ENCODE results near the gene ATG3.
"Not testable (repeated sequence)": the region's sequence is repeated elsewhere in the genome, so short reads cannot be mapped to it uniquely, and the experiment has no call there.

The ATG3 gene

DNA sequence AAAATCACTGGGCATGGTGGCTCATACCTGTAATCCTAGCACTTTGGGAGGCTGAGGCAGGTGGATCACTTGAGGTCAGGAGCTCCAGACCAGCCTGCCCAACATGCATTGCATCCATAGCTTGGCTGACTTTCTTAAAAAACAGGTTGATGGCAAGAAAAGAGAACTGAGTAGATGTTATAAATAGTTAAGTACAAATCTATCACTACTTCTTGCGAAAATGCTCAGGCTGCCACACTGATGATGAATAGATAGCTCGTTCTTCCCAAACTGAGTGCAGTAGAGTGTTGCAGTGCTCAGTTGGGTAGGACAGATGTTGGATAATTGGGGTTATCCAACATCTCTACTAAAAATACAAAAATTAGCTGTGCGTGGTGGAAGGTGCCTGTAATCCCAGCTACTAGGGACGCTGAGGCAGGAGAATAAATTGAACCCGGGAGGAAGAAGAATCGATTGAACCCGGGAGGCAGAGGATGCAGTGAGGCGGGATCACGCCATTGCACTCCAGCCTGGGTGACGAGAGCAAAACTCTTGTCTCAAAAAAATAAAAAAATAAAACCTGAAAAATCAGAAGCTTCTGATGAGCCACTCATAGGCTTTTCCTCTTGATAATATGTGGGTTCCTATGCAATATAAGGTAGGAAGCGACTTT, 63.7 kb downstream of the ATG3 start:
- Histone ChIP-seq H3K4me1 (ENCODE audit: control insufficient read depth, low read length) (peaks cover 51% of the 10 kb centered on the region), H3K9me2 (replicated peaks; ENCODE audit: control insufficient read depth, low read length) (no peaks in the 10 kb centered on the region), H3F3A (ENCODE audit: control insufficient read depth, insufficient read depth) (no peaks in the 10 kb centered on the region), H4K20me1 (ENCODE audit: control insufficient read depth, insufficient read depth, low read depth, low read length) (no peaks in the 10 kb centered on the region), H3K36me3 (ENCODE audit: control insufficient read depth, low read length) (no peaks in the 10 kb centered on the region), H3K27ac (ENCODE audit: low read depth, low read length) (peak overlapping the region; percentile 52), H3K27me3 (ENCODE audit: control insufficient read depth, low read length) (no peaks in the 10 kb centered on the region), H3K4me2 (ENCODE audit: low read length) (peak overlapping the region; percentile 52), H3K79me2 (ENCODE audit: control insufficient read depth, low read length) (no peaks in the 10 kb centered on the region), H3K4me3 (ENCODE audit: low read length) (peak overlapping the region; percentile 57), H3K9me3 (ENCODE audit: control insufficient read depth, insufficient read depth, low read length) (no peaks in the 10 kb centered on the region)
- TF ChIP-seq EZH2phosphoT487 (IDR thresholded peaks at IDR 0.05; ENCODE audit: borderline replicate concordance, low read length), result no peak
- TF ChIP-seq, protein P1, sequence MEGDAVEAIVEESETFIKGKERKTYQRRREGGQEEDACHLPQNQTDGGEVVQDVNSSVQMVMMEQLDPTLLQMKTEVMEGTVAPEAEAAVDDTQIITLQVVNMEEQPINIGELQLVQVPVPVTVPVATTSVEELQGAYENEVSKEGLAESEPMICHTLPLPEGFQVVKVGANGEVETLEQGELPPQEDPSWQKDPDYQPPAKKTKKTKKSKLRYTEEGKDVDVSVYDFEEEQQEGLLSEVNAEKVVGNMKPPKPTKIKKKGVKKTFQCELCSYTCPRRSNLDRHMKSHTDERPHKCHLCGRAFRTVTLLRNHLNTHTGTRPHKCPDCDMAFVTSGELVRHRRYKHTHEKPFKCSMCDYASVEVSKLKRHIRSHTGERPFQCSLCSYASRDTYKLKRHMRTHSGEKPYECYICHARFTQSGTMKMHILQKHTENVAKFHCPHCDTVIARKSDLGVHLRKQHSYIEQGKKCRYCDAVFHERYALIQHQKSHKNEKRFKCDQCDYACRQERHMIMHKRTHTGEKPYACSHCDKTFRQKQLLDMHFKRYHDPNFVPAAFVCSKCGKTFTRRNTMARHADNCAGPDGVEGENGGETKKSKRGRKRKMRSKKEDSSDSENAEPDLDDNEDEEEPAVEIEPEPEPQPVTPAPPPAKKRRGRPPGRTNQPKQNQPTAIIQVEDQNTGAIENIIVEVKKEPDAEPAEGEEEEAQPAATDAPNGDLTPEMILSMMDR (IDR thresholded peaks at IDR 0.05; ENCODE audit: low read depth, low read length, poor library complexity, severe bottlenecking), result no peak

DNA sequence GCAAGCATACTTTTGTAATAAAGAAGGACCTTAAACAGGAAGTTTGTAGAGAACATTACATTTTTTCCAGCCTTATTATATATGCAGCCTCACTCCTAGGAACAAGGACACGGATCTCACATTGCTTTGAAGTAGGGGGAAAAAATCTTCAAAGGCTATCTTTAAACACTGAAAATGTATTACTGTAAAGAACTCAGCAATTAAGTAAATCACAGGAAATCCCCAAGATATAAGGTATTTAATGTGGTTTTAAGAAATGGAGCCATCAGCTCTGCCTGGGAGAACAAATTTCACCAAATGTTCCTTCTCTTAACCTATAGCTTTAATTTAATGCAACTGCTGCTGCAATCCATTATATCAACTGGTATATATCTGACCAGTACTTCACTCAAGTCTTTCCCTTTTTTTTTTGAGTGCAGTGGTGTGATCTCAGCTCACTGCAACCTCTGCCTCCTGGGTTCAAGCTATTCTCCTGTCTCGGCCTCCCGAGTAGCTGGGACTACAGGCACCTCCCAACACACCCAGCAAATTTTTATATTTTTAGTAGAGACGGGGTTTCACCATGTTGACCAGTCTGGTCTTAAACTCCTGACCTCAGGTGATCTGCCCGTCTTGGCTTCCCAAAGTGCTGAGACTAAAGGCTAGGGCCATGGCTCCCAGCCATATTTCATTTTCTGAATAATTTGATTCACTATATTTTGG, 65.2 kb downstream of the ATG3 start:
- H3K9me2 ChIP-seq (replicated peaks; ENCODE audit: control insufficient read depth, low read length), result no peaks in the 10 kb centered on the region
- H3K36me3 ChIP-seq (ENCODE audit: control insufficient read depth, low read length), result no peaks in the 10 kb centered on the region
- H4K20me1 ChIP-seq (ENCODE audit: control insufficient read depth, insufficient read depth, low read depth, low read length), result no peaks in the 10 kb centered on the region
- peak overlapping the region; percentile 48 for H3K4me2 ChIP-seq (ENCODE audit: low read length)
- no peaks in the 10 kb centered on the region for H3K27me3 ChIP-seq (ENCODE audit: control insufficient read depth, low read length)
- TF ChIP-seq EZH2phosphoT487 (IDR thresholded peaks at IDR 0.05; ENCODE audit: borderline replicate concordance, low read length), result no peak
- TF ChIP-seq, protein P1 (IDR thresholded peaks at IDR 0.05; ENCODE audit: low read depth, low read length, poor library complexity, severe bottlenecking), result no peak
- peaks cover 51% of the 10 kb centered on the region for H3K4me1 ChIP-seq (ENCODE audit: control insufficient read depth, low read length)
- H3K27ac ChIP-seq (ENCODE audit: low read depth, low read length), result no peak overlapping the region
- H3K4me3 ChIP-seq (ENCODE audit: low read length), result peak overlapping the region; percentile 26
- H3K9me3 ChIP-seq (ENCODE audit: control insufficient read depth, insufficient read depth, low read length), result no peaks in the 10 kb centered on the region
- H3F3A ChIP-seq (ENCODE audit: control insufficient read depth, insufficient read depth), result no peaks in the 10 kb centered on the region
- no peaks in the 10 kb centered on the region for H3K79me2 ChIP-seq (ENCODE audit: control insufficient read depth, low read length)

DNA sequence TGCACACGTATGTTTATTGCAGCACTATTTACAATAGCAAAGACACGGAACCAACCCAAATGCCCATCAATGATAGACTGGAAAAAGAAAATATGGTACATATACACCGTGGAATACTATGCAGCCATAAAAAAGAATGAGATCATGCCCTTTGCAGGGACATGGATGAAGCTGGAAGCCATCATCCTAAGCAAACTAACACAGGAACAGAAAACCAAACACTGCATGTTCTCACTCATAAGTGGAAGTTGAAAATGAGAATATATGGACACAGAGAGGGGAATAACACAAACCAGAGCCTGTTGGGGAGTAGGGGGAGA, 67.4 kb downstream of the ATG3 start:
- peaks cover 42% of the 10 kb centered on the region for H3K4me1 ChIP-seq (ENCODE audit: control insufficient read depth, low read length)
- not testable (repeated sequence) for H3K79me2 ChIP-seq (ENCODE audit: control insufficient read depth, low read length); H3K27me3 ChIP-seq (ENCODE audit: control insufficient read depth, low read length); H3K4me3 ChIP-seq (ENCODE audit: low read length); H3K4me2 ChIP-seq (ENCODE audit: low read length); H3F3A ChIP-seq (ENCODE audit: control insufficient read depth, insufficient read depth); H3K27ac ChIP-seq (ENCODE audit: low read depth, low read length); H3K36me3 ChIP-seq (ENCODE audit: control insufficient read depth, low read length); H3K9me3 ChIP-seq (ENCODE audit: control insufficient read depth, insufficient read depth, low read length); H3K9me2 ChIP-seq (replicated peaks; ENCODE audit: control insufficient read depth, low read length); H4K20me1 ChIP-seq (ENCODE audit: control insufficient read depth, insufficient read depth, low read depth, low read length)

DNA sequence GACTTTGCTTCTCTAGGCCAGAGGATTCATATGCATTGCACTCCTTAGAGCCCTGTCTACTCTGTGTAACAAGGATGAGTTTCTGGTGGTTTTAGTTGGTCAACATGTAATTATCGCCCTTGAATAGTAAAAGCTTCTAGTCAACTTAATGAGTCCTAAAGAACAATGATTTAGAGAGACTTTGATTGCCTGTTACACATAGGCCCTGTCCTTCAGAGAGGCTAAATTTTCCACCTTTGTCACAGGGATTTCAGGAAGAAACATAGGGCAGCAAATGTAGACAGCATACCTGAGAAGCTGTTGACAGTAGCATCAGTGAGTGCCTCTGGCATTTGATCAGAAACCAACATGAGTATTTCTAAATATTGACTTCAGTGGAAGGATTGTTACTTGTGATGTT, 69.6 kb downstream of the ATG3 start:
- H3K36me3 ChIP-seq (ENCODE audit: control insufficient read depth, low read length), result no peaks in the 10 kb centered on the region
- TF ChIP-seq, protein P1 (IDR thresholded peaks at IDR 0.05; ENCODE audit: low read depth, low read length, poor library complexity, severe bottlenecking), result no peak
- no peak for TF ChIP-seq EZH2phosphoT487 (IDR thresholded peaks at IDR 0.05; ENCODE audit: borderline replicate concordance, low read length)
- no peaks in the 10 kb centered on the region for H3F3A ChIP-seq (ENCODE audit: control insufficient read depth, insufficient read depth)
- no peak overlapping the region for H3K4me3 ChIP-seq (ENCODE audit: low read length)
- H3K4me2 ChIP-seq (ENCODE audit: low read length), result no peak overlapping the region
- H3K4me1 ChIP-seq (ENCODE audit: control insufficient read depth, low read length), result peaks cover 19% of the 10 kb centered on the region
- no peak overlapping the region for H3K27ac ChIP-seq (ENCODE audit: low read depth, low read length)
- H3K79me2 ChIP-seq (ENCODE audit: control insufficient read depth, low read length), result no peaks in the 10 kb centered on the region
- no peaks in the 10 kb centered on the region for H3K9me3 ChIP-seq (ENCODE audit: control insufficient read depth, insufficient read depth, low read length)
- no peaks in the 10 kb centered on the region for H4K20me1 ChIP-seq (ENCODE audit: control insufficient read depth, insufficient read depth, low read depth, low read length)
- H3K9me2 ChIP-seq (replicated peaks; ENCODE audit: control insufficient read depth, low read length), result no peaks in the 10 kb centered on the region
- H3K27me3 ChIP-seq (ENCODE audit: control insufficient read depth, low read length), result no peaks in the 10 kb centered on the region

All from DOHH2 (cell line).